ENCODE data around the gene YARS1. TPM values are rescaled to one million over a fixed set of nuclear protein-coding genes. Genes with fewer than 3 reads are reported as not detected.

The YARS1 gene
- total and polyA plus RNA-seq, 2 of the 13 experiments (the other 11 are each of a cell fraction or from before 2014, with no cell fraction given), result 50.1 to 113 TPM

- intact Hi-C loops (cut with micrococcal nuclease; ENCODE audit: unreplicated experiment), result no loop called here
- BruUV-seq (replicated peaks), result no TSS peak
- CTCF ChIA-PET (ENCODE audit: low intra/inter-chr PET ratio, low total read pairs), result no interaction called here
Observed at GRCh38 chr1:32864375-32865019, 47.3 kb upstream of the YARS1 start.

More at GRCh38 chr1:32864375-32865019, 47.3 kb upstream of the YARS1 start:
- Histone ChIP-seq H3K9me3 (ENCODE audit: low read length) (no peaks in the 10 kb centered on the region), H3K4me3 (replicated peaks in 1 of 3; ENCODE audit: insufficient read depth in 1 of 3, low read depth in 2 of 3, low read length in 3 of 3) (no peak overlapping the region), H3K9ac (ENCODE audit: insufficient read depth, low read depth, low read length) (no peak overlapping the region), H3K79me2 (ENCODE audit: insufficient read depth, low read length) (no peaks in the 10 kb centered on the region), H3K4me1 (ENCODE audit: insufficient read depth, low read length) (peaks cover 3% of the 10 kb centered on the region), H3K27me3 (ENCODE audit: control insufficient read depth in 1 of 2, insufficient read depth in 2 of 2, low read length in 2 of 2) (no peaks in the 10 kb centered on the region), H3K27ac (ENCODE audit: extremely low read length, insufficient read depth, low read length) (no peak overlapping the region), H4K20me1 (ENCODE audit: insufficient read depth, low read length) (no peaks in the 10 kb centered on the region), H3K36me3 (replicated peaks in 1 of 2; ENCODE audit: control insufficient read depth in 1 of 2, insufficient read depth in 2 of 2, low read length in 2 of 2) (peaks cover 0 to 4% of the 10 kb centered on the region in 2 experiments; a peak in 1 of 5 replicates), H3K4me2 (ENCODE audit: low read depth, low read length) (no peak overlapping the region), H2AFZ (ENCODE audit: low read length) (no peak overlapping the region)
- in situ Hi-C loops (cut with HindIII; ENCODE audit: extremely low pct_ligation_motif_present, low pct_unique_long_range_greater_than_20kb), result no loop called here
- TF ChIP-seq ATF7 (IDR thresholded peaks at IDR 0.05), result peak; percentile 76
- TF ChIP-seq ATF7 (CRISPR knock-in tag; IDR thresholded peaks at IDR 0.05), result no peak
- peak; percentile 71 for TF ChIP-seq CREB1 (IDR thresholded peaks at IDR 0.05)
- TF ChIP-seq CREB1 (CRISPR knock-in tag; IDR thresholded peaks at IDR 0.05), result no peak
- TF ChIP-seq, protein P1, sequence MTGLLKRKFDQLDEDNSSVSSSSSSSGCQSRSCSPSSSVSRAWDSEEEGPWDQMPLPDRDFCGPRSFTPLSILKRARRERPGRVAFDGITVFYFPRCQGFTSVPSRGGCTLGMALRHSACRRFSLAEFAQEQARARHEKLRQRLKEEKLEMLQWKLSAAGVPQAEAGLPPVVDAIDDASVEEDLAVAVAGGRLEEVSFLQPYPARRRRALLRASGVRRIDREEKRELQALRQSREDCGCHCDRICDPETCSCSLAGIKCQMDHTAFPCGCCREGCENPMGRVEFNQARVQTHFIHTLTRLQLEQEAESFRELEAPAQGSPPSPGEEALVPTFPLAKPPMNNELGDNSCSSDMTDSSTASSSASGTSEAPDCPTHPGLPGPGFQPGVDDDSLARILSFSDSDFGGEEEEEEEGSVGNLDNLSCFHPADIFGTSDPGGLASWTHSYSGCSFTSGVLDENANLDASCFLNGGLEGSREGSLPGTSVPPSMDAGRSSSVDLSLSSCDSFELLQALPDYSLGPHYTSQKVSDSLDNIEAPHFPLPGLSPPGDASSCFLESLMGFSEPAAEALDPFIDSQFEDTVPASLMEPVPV (CRISPR knock-in tag; IDR thresholded peaks at IDR 0.05), result no peak
- no peak for TF ChIP-seq TRIM24 (CRISPR knock-in tag; IDR thresholded peaks at IDR 0.05)
- no peak for TF ChIP-seq MAFG (CRISPR knock-in tag; IDR thresholded peaks at IDR 0.05)
- no peak for TF ChIP-seq ZIK1 (CRISPR knock-in tag; IDR thresholded peaks at IDR 0.05; ENCODE audit: borderline replicate concordance, low read depth)
- TF ChIP-seq, protein P2, sequence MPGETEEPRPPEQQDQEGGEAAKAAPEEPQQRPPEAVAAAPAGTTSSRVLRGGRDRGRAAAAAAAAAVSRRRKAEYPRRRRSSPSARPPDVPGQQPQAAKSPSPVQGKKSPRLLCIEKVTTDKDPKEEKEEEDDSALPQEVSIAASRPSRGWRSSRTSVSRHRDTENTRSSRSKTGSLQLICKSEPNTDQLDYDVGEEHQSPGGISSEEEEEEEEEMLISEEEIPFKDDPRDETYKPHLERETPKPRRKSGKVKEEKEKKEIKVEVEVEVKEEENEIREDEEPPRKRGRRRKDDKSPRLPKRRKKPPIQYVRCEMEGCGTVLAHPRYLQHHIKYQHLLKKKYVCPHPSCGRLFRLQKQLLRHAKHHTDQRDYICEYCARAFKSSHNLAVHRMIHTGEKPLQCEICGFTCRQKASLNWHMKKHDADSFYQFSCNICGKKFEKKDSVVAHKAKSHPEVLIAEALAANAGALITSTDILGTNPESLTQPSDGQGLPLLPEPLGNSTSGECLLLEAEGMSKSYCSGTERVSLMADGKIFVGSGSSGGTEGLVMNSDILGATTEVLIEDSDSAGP (CRISPR knock-in tag; IDR thresholded peaks at IDR 0.05; ENCODE audit: borderline replicate concordance), result 0 out of 2 replicates have a peak, but pooled peaks have one; percentile 17
- no peak for ATAC-seq
- WGBS (ENCODE audit: low lambda C conversion rate), result 95% methylated on average over 8 of the region's 8 CpGs
- no peak for DNase-seq (ENCODE audit: low spot score)
- FAIRE-seq, result no peak
- POLR2A ChIA-PET, result no interaction called here

All from HepG2 (cell line).